Measurements from ENCODE around the gene LARP4. TPM values are rescaled to one million over a fixed set of nuclear protein-coding genes. Genes with fewer than 3 reads are reported as not detected.
"Not testable (repeated sequence)": the region's sequence is repeated elsewhere in the genome, so short reads cannot be mapped to it uniquely, and the experiment has no call there.

LARP4 gene
- total and polyA plus RNA-seq, 7 donors = 21.2 to 89.5 (median 73.5) TPM

GRCh38 chr12:50375802-50376201 is 24.9 kb upstream of the LARP4 start:
- ATAC-seq (no peak), DNase-seq (no peak)
- intact Hi-C loops (cut with DNase I) = no loop called here
- TF ChIP-seq CTCF (IDR thresholded peaks at IDR 0.05) = no peak
- Histone ChIP-seq H3K36me3 (ENCODE audit: insufficient read depth in 1 of 2, low read depth in 1 of 2) (no peaks in the 10 kb centered on the region), H3K9me3 (no peaks in the 10 kb centered on the region), H3K4me1 (no peaks in the 10 kb centered on the region), H3K27ac (no peak overlapping the region), H3K27me3 (ENCODE audit: insufficient read depth in 3 of 3, low read length in 2 of 3) (no peaks in the 10 kb centered on the region), H3K4me3 (no peak overlapping the region)
- WGBS, 3 donors = 86 to 94% (median 93%) methylated on average over 8 of the region's 8 CpGs

DNA sequence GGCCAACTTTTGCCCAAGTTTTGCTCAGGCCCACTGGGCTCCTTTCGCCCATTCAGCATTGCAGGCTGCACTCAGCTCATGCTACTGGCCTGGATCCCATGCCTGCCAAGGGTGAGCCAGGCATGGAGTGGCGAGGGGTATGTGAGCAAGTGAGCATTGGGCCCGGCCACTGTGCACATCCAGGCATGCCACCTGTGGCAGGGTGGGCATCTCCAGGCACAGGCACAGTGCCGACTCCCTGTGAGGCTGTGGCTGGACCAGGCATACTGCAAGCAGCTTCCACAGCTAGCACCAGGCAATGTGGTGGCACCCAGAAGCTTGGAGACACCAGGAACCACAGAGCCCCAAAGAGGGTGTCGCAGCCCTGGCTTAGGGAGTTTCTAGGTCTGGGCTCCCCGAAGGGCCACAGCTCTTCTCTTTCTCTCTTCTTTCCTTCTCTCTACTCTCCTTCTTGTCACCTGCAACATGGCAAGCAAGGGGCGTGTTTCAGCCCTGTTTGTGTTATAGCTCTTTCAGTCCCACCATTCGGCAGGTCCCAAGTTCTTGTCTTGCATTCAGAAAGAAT is 19.8 kb upstream of the LARP4 start:
- no peak for ATAC-seq
- no peak for TF ChIP-seq CTCF (IDR thresholded peaks at IDR 0.05)
- 89 to 90% (median 90%) methylated on average over 8 of the region's 8 CpGs for WGBS, 3 donors

GRCh38 chr12:50387487-50387886 is 13.2 kb upstream of the LARP4 start:
- intact Hi-C loops (cut with DNase I) = no loop called here
- WGBS, 3 donors = 32 to 36% (median 34%) methylated on average over 5 of the region's 5 CpGs
- Histone ChIP-seq H3K27ac (no peak overlapping the region), H3K27me3 (ENCODE audit: insufficient read depth in 3 of 3, low read length in 2 of 3) (no peaks in the 10 kb centered on the region), H3K4me1 (no peaks in the 10 kb centered on the region), H3K9me3 (no peaks in the 10 kb centered on the region), H3K36me3 (ENCODE audit: insufficient read depth in 1 of 2, low read depth in 1 of 2) (no peaks in the 10 kb centered on the region), H3K4me3 (no peak overlapping the region)
- DNase-seq (no peak), ATAC-seq (no peak)
- TF ChIP-seq CTCF (IDR thresholded peaks at IDR 0.05) = no peak

More for the DNA sequence above, 19.8 kb upstream of the LARP4 start:
- Histone ChIP-seq H3K27ac (no peak overlapping the region), H3K9me3 (no peaks in the 10 kb centered on the region), H3K4me3 (no peak overlapping the region), H3K36me3 (ENCODE audit: insufficient read depth in 1 of 2, low read depth in 1 of 2) (no peaks in the 10 kb centered on the region), H3K4me1 (no peaks in the 10 kb centered on the region), H3K27me3 (ENCODE audit: insufficient read depth in 3 of 3, low read length in 2 of 3) (no peaks in the 10 kb centered on the region)
- no peak for DNase-seq
- intact Hi-C loops (cut with DNase I) = no loop called here

DNA sequence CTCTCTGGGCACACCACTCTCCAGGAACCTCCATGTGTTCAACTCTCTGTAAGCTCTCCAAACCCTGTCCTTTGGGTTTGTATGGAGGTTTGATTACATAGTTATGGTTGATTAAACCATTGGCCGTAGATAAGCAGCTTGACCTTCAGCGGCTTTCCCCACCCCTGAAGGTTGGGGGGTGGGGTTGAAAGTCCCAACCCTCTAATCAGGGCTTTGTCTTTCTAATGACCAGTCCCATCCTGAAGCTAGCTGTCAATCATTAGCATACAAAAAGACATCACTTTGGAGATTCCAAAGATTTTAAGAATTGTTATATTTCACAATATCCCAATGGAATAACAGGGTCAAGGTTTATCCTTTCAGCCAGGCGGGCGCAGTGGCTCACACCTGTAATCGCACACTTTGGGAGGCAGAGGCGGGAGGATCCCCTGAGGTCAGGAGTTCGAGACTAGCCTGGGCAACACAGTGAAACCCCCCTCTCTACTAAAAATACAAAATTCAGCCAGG is 12.7 kb upstream of the LARP4 start:
- no peak for TF ChIP-seq CTCF (IDR thresholded peaks at IDR 0.05)
- no peak for DNase-seq
- no peak for ATAC-seq
- Histone ChIP-seq H3K36me3 (ENCODE audit: insufficient read depth in 1 of 2, low read depth in 1 of 2) (no peaks in the 10 kb centered on the region), H3K4me1 (no peaks in the 10 kb centered on the region), H3K27me3 (ENCODE audit: insufficient read depth in 3 of 3, low read length in 2 of 3) (no peaks in the 10 kb centered on the region), H3K9me3 (no peaks in the 10 kb centered on the region), H3K4me3 (no peak overlapping the region), H3K27ac (no peak overlapping the region)
- 62 to 76% (median 64%) methylated on average over 7 of the region's 7 CpGs for WGBS, 3 donors
- intact Hi-C loops (cut with DNase I) = no loop called here

DNA sequence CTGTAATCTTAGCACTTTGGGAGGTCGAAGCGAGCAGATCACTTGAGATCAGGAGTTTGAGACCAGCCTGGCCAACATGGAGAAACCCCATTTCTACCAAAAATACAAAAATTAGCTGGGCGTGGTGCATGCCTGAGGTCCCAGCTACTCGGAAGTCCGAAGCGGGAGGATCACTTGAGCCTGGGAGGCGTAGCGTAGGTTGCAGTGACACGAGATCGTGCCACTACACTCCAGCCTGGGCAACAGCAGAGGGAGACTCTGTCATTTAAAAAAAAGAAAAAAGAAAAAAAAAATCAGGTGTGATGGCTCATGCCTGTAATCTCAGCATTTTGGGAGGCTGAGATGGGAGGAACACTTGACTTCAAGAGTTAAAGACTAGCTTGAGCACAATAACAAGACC is 11.9 kb upstream of the LARP4 start:
- H3K36me3 ChIP-seq (ENCODE audit: insufficient read depth in 1 of 2, low read depth in 1 of 2); H3K9me3 ChIP-seq; intact Hi-C loops (cut with DNase I); H3K27ac ChIP-seq; DNase-seq; H3K4me1 ChIP-seq; ATAC-seq; H3K27me3 ChIP-seq (ENCODE audit: insufficient read depth in 3 of 3, low read length in 2 of 3); H3K4me3 ChIP-seq: not testable (repeated sequence)
- WGBS, 3 donors = 86 to 93% (median 89%) methylated on average over 10 of the region's 10 CpGs

All from psoas muscle (tissue), 8 donors.